K562 (cell line): ENCODE data around the gene GJD4. TPM values are rescaled to one million over a fixed set of nuclear protein-coding genes. Genes with fewer than 3 reads are reported as not detected.
A peak's percentile ranks its signal among the peaks of the same experiment; 100 is the strongest.

ENCODE experiments used
- ATAC-seq: fragments of 200-7000 bp; cut with Tn5 transposase; 3 replicates; pipeline ENCODE4 v1.9.1; 2020; ENCODE audit warnings: moderate library complexity
- BruUV-seq: library from RNA; stranded (reverse); fragments of 400-500 nt; replicated peaks from 2 replicates; lab custom pipeline; 2021; lab: Mats Ljungman, UMichigan
- CTCF ChIA-PET: fragments of 300-600 bp; formaldehyde crosslinking; extraction: SDS; loops from one replicate; lab custom pipeline; 2021; ENCODE audit warnings: low intra/inter-chr PET ratio; lab: Yijun Ruan, JAX
- POLR2A ChIA-PET: fragments of 300-600, 350-650 bp; sonication (Branson Sonifier 250); formaldehyde crosslinking; extraction: SDS; loops from one replicate; lab custom pipeline; 2021; ENCODE audit warnings: antibody characterized with exemption, inconsistent platforms; lab: Yijun Ruan, JAX
- DNase-seq, 4 experiments: peaks; one replicate each; pipeline versions ENCODE4 v3.0.0 to v3.0.0-alpha.2; 2011 to 2018; ENCODE audit warnings: low spot score in 3 of 4, mixed read lengths in 3 of 4; ENCODE audit errors: extremely low read depth in 1 of 4
- FAIRE-seq: peaks from 2 replicates; lab custom pipeline; 2011; peaks lifted over from hg19 to GRCh38; lab: Jason Lieb, UNC
- H2AFZ ChIP-seq: 2 replicates; pipeline ENCODE4 v1.6.0; 2011; ENCODE audit warnings: low read depth, low read length, control low read depth, inconsistent platforms
- H3K27ac ChIP-seq: fragments of 200-600 bp; 3 replicates; pipeline ENCODE4 v1.8.0; 2011; ENCODE audit warnings: low read depth, mild to moderate bottlenecking, control low read depth, inconsistent platforms, low read length, moderate library complexity, mixed read lengths; ENCODE audit errors: extremely low read depth
- H3K27me3 ChIP-seq, 2 experiments: fragments of 300-600 bp in 1 of 2; 2 replicates in 1 of 2; 3 replicates in 1 of 2; pipeline versions ENCODE4 v1.6.0 to v1.8.0; 2011; ENCODE audit warnings: inconsistent platforms in 2 of 2, low read length in 2 of 2, mild to moderate bottlenecking in 1 of 2, mixed read lengths in 1 of 2, moderate library complexity in 1 of 2; ENCODE audit not compliant: control insufficient read depth in 2 of 2, insufficient read depth in 2 of 2
- H3K36me3 ChIP-seq: fragments of 300-600 bp; 3 replicates; pipeline ENCODE4 v1.8.0; 2011; ENCODE audit warnings: mild to moderate bottlenecking, low read length, inconsistent platforms; ENCODE audit not compliant: control insufficient read depth, insufficient read depth
- H3K4me1 ChIP-seq, 2 experiments: fragments of 200-600 bp in 1 of 2; replicated peaks in 1 of 2; 2 replicates in 1 of 2; 3 replicates in 1 of 2; pipeline versions ENCODE4 v1.5.1 to v1.8.0; 2011; ENCODE audit warnings: inconsistent platforms in 2 of 2, low read length in 2 of 2, mild to moderate bottlenecking in 1 of 2, mixed read lengths in 1 of 2, moderate library complexity in 1 of 2; ENCODE audit not compliant: control insufficient read depth in 2 of 2, insufficient read depth in 2 of 2
- H3K4me2 ChIP-seq: 2 replicates; pipeline ENCODE4 v1.6.1; 2011; ENCODE audit warnings: low read length, control low read depth, inconsistent platforms, mixed read lengths; ENCODE audit not compliant: insufficient read depth
- H3K4me3 ChIP-seq: fragments of 200-600 bp; sonication (generic), shearing (Covaris generic); 2 replicates; pipeline ENCODE4 v1.5.1; 2016; ENCODE audit warnings: control low read depth, inconsistent platforms
- H3K79me2 ChIP-seq: fragments of 200-600 bp; 3 replicates; pipeline ENCODE4 v1.8.0; 2011; ENCODE audit warnings: low read length, inconsistent platforms; ENCODE audit not compliant: control insufficient read depth, insufficient read depth
- H3K9ac ChIP-seq, 2 experiments: 2 replicates each; pipeline versions ENCODE4 v1.6.0 to v1.6.1; 2011; ENCODE audit warnings: low read depth in 2 of 2, low read length in 2 of 2, control low read depth in 1 of 2, inconsistent platforms in 1 of 2, mild to moderate bottlenecking in 1 of 2, mixed read lengths in 1 of 2; ENCODE audit not compliant: insufficient read depth in 1 of 2
- H3K9me1 ChIP-seq: one replicate; pipeline ENCODE4 v1.6.0; 2011; ENCODE audit warnings: inconsistent platforms, mild to moderate bottlenecking, low read length, moderate library complexity; ENCODE audit not compliant: control insufficient read depth, insufficient read depth
- H3K9me3 ChIP-seq: replicated peaks from 2 replicates; pipeline ENCODE4 v1.5.1; 2011; ENCODE audit warnings: low read depth, low read length, inconsistent platforms; ENCODE audit not compliant: control insufficient read depth, insufficient read depth
- H4K20me1 ChIP-seq: replicated peaks from 2 replicates; pipeline ENCODE4 v1.6.1; 2011; ENCODE audit warnings: low read length, inconsistent platforms, mixed read lengths; ENCODE audit not compliant: control insufficient read depth, insufficient read depth
- ARHGAP35 ChIP-seq: fragments of 450-650 bp; IDR thresholded peaks from 2 replicates; pipeline ENCODE4 v1.6.1; 2018; ENCODE audit not compliant: partially characterized antibody
- CTCF ChIP-seq, 3 experiments: IDR thresholded peaks in 2 of 3; conservative IDR thresholded peaks in 1 of 3; 2 replicates each; pipeline ENCODE4 v1.5.1; 2011 to 2012; ENCODE audit warnings: low read length in 3 of 3, mild to moderate bottlenecking in 3 of 3, control low read depth in 2 of 3, improper control_type of control experiment in 1 of 3, inconsistent platforms in 1 of 3, low read depth in 1 of 3, mixed read lengths in 1 of 3, moderate library complexity in 1 of 3; ENCODE audit not compliant: insufficient read depth in 2 of 3
- TRIM24 ChIP-seq, 2 experiments: fragments of 450-650 bp; IDR thresholded peaks; 2 replicates each; pipeline ENCODE4 v1.6.1; 2016
- ZSCAN29 ChIP-seq: fragments of 450-650 bp; IDR thresholded peaks from 2 replicates; pipeline ENCODE4 v1.6.1; 2017
- WGBS: fragments of 100-300 bp; shearing (Covaris generic); methylation state at CpG from one replicate; pipeline ENCODE4 v1.1.6; 2016; ENCODE audit warnings: low coverage, mixed read lengths; ENCODE audit not compliant: insufficient coverage; ENCODE audit errors: missing lambda C conversion rate; 5-methylcytosine and 5-hydroxymethylcytosine counted together
- in situ Hi-C: fragments of 300-500 bp; cut with MboI; formaldehyde crosslinking; loops from 4 replicates; pipeline ENCODE4 v1.15.0; 2018; ENCODE audit warnings: inconsistent platforms, mixed read lengths
- intact Hi-C: fragments of 100-400 bp; cut with micrococcal nuclease; formaldehyde crosslinking; loops from 2 replicates; pipeline ENCODE4 v1.14.2; 2022
- polyA plus RNA-seq, 8 experiments: library from polyadenylated mRNA; depleted of rRNA in 4 of 8; stranded (reverse) in 5 of 8; unstranded in 3 of 8; fragments of >200 nt; fragmentation: Nextera tagmentation in 2 of 8; fragmentation: Illumina TruSeq in 1 of 8; extraction: Ambion mirVana in 2 of 8; extraction: Trizol in 1 of 8; gene quantifications; 2 replicates each; pipeline versions ENCODE4 v1.2.1 to v1.2.3, GENCODE V29; 2011 to 2014; ENCODE audit warnings: inconsistent platforms in 1 of 8, missing spikeins in 1 of 8
- total RNA-seq, 7 experiments: library from RNA; depleted of rRNA in 6 of 7; stranded (reverse); fragments of >200 nt in 6 of 7; fragmentation: Illumina TruSeq in 2 of 7; extraction: Trizol in 2 of 7; gene quantifications; 2 replicates each; pipeline versions ENCODE4 v1.2.1 to v1.2.3, GENCODE V29; 2011 to 2021; ENCODE audit warnings: low replicate concordance in 1 of 7
- TF ChIP-seq, protein P1 (sequence below): sonication (generic); formaldehyde crosslinking; IDR thresholded peaks from 2 replicates; pipeline ENCODE4 v1.8.1; 2023; ENCODE audit warnings: missing genetic modification reagents, mild to moderate bottlenecking, borderline replicate concordance
- TF ChIP-seq, protein P2 (sequence below), 2 experiments: fragments of 450-650 bp; formaldehyde crosslinking in 1 of 2; IDR thresholded peaks; 2 replicates each; pipeline versions ENCODE4 v1.4.0 to v1.6.1; 2014 to 2020; ENCODE audit warnings: mild to moderate bottlenecking in 2 of 2, borderline replicate concordance in 1 of 2, low read depth in 1 of 2

The GJD4 gene
- total and polyA plus RNA-seq, 9 of the 15 experiments (the other 6 are each of a cell fraction or from before 2014, with no cell fraction given), result not detected

DNA sequence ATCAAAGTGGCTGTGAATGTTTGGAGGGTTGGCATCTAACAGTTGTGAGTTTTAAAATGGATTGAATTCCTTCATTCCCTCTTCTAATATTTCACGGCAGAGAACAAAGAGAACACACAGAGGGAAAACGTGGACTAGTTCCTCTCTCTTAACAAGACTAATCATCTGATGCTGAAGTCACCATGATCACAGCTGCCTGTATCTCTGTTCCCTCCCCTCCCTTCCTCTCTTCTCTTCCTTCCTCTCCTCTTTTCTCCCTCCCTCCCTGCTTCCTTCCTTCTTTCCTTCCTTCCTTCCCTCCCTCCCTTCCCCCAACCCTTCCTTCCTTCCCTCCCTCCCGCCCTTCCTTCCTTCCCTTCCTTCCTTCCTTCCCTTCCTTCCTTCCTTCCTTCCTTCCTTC, 10.0 kb upstream of the GJD4 start (continued):
- TF ChIP-seq, protein P1, sequence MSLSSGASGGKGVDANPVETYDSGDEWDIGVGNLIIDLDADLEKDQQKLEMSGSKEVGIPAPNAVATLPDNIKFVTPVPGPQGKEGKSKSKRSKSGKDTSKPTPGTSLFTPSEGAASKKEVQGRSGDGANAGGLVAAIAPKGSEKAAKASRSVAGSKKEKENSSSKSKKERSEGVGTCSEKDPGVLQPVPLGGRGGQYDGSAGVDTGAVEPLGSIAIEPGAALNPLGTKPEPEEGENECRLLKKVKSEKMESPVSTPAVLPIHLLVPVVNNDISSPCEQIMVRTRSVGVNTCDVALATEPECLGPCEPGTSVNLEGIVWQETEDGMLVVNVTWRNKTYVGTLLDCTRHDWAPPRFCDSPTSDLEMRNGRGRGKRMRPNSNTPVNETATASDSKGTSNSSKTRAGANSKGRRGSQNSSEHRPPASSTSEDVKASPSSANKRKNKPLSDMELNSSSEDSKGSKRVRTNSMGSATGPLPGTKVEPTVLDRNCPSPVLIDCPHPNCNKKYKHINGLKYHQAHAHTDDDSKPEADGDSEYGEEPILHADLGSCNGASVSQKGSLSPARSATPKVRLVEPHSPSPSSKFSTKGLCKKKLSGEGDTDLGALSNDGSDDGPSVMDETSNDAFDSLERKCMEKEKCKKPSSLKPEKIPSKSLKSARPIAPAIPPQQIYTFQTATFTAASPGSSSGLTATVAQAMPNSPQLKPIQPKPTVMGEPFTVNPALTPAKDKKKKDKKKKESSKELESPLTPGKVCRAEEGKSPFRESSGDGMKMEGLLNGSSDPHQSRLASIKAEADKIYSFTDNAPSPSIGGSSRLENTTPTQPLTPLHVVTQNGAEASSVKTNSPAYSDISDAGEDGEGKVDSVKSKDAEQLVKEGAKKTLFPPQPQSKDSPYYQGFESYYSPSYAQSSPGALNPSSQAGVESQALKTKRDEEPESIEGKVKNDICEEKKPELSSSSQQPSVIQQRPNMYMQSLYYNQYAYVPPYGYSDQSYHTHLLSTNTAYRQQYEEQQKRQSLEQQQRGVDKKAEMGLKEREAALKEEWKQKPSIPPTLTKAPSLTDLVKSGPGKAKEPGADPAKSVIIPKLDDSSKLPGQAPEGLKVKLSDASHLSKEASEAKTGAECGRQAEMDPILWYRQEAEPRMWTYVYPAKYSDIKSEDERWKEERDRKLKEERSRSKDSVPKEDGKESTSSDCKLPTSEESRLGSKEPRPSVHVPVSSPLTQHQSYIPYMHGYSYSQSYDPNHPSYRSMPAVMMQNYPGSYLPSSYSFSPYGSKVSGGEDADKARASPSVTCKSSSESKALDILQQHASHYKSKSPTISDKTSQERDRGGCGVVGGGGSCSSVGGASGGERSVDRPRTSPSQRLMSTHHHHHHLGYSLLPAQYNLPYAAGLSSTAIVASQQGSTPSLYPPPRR, result no peak
- TF ChIP-seq ZSCAN29 (no peak), TRIM24 (IDR thresholded peaks at IDR 0.05) (no peak), ARHGAP35 (no peak)

DNA sequence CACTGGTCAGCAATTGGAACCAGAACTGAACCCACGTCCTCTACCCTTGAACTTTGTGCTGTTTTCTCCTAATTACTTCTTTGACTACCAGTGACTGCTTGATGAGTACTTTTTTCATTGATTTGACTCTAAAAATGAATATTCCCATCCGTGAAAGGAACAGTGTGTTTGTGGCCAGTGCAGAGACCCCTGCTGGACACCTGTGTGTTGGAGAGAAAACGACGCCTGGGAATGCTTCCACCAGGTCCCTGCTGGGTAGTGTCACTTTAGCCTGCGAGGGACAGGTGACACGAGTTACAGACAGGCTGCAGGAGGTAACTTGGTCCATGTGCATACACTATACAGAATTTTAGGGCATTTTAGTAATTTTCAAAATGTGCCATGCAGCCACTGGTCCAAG, 6.8 kb upstream of the GJD4 start:
- Histone ChIP-seq H3K27me3 (peaks cover 13 to 36% of the 10 kb centered on the region in 2 experiments), H3K9me1 (no peaks in the 10 kb centered on the region), H3K4me2 (no peak overlapping the region), H3K4me3 (no peak overlapping the region), H3K9ac (no peak overlapping the region), H3K4me1 (no peaks in the 10 kb centered on the region), H3K9me3 (no peaks in the 10 kb centered on the region), H3K79me2 (no peaks in the 10 kb centered on the region), H3K36me3 (no peaks in the 10 kb centered on the region), H2AFZ (no peak overlapping the region), H4K20me1 (no peaks in the 10 kb centered on the region), H3K27ac (no peak overlapping the region)
- CTCF ChIA-PET, result no interaction called here
- BruUV-seq, result no TSS peak
- in situ Hi-C loops, result no loop called here
- DNase-seq, result peak in 2 of 4 experiments; percentile 27 to 32
- WGBS, result 0% methylated on average over 6 of the region's 6 CpGs
- intact Hi-C loops, result no loop called here
- no peak for FAIRE-seq
- POLR2A ChIA-PET, result no interaction called here
- ATAC-seq, result peak; percentile 84
- peak; percentile 49 to 64 (median 58) for TF ChIP-seq CTCF (IDR thresholded peaks at IDR 0.05 in 2 of 3, conservative IDR thresholded peaks at IDR 0.05 in 1 of 3; ENCODE audit: insufficient read depth in 2 of 3, low read depth in 1 of 3, low read length in 3 of 3)
- TF ChIP-seq, protein P2, sequence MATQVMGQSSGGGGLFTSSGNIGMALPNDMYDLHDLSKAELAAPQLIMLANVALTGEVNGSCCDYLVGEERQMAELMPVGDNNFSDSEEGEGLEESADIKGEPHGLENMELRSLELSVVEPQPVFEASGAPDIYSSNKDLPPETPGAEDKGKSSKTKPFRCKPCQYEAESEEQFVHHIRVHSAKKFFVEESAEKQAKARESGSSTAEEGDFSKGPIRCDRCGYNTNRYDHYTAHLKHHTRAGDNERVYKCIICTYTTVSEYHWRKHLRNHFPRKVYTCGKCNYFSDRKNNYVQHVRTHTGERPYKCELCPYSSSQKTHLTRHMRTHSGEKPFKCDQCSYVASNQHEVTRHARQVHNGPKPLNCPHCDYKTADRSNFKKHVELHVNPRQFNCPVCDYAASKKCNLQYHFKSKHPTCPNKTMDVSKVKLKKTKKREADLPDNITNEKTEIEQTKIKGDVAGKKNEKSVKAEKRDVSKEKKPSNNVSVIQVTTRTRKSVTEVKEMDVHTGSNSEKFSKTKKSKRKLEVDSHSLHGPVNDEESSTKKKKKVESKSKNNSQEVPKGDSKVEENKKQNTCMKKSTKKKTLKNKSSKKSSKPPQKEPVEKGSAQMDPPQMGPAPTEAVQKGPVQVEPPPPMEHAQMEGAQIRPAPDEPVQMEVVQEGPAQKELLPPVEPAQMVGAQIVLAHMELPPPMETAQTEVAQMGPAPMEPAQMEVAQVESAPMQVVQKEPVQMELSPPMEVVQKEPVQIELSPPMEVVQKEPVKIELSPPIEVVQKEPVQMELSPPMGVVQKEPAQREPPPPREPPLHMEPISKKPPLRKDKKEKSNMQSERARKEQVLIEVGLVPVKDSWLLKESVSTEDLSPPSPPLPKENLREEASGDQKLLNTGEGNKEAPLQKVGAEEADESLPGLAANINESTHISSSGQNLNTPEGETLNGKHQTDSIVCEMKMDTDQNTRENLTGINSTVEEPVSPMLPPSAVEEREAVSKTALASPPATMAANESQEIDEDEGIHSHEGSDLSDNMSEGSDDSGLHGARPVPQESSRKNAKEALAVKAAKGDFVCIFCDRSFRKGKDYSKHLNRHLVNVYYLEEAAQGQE (IDR thresholded peaks at IDR 0.05; ENCODE audit: borderline replicate concordance), result peak; percentile 7; the same call in 1 of the 2 replicates
- TF ChIP-seq, protein P2 (CRISPR knock-in tag; IDR thresholded peaks at IDR 0.05; ENCODE audit: low read depth), result no peak
